NCI-H2029 (cell line): ENCODE data around the gene LRMDA.
"Not testable (repeated sequence)": the region's sequence is repeated elsewhere in the genome, so short reads cannot be mapped to it uniquely, and the experiment has no call there.

Source experiments
- DNase-seq: peaks from one replicate; lab custom pipeline; 2025; lab: John Stamatoyannopoulos, UW

Gene LRMDA

GRCh38 chr10:76049581-76050290, 618.3 kb downstream of the LRMDA start:
- no peak for DNase-seq

GRCh38 chr10:76050291-76050625, 618.8 kb downstream of the LRMDA start:
- no peak for DNase-seq

- DNase-seq: peak; percentile 42
Observed at GRCh38 chr10:76051007-76051936, 619.8 kb downstream of the LRMDA start.

GRCh38 chr10:76052682-76053503, 621.5 kb downstream of the LRMDA start:
- no peak for DNase-seq

- no peak for DNase-seq
Observed at GRCh38 chr10:76055466-76055865, 624.0 kb downstream of the LRMDA start.

DNA sequence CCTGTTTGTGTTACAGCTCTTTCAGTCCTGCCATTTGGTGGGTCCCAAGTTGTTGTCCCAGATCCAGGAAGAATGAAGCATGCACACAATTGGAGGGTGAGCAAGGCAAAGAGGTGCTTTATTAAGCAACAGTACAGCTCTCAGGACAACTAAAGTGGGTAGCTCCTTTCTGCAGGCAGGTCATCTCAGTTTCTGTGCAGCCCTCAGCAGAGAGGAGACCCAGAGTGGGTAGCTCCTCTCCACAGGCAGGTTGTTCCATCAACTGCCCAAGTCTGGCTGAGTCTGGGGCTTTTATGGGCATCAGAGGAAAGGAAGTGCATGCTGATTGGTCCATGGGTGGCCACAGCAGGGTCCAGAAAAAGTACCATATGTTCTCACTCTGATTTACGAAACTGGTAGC, 624.5 kb downstream of the LRMDA start:
- DNase-seq: no peak

- not testable (repeated sequence) for DNase-seq
Observed at GRCh38 chr10:76060993-76061392, 629.6 kb downstream of the LRMDA start.

GRCh38 chr10:76066457-76066856, 635.0 kb downstream of the LRMDA start:
- DNase-seq: no peak

- no peak for DNase-seq
Observed at GRCh38 chr10:76067447-76067846, 636.0 kb downstream of the LRMDA start.

- no peak for DNase-seq
Observed at GRCh38 chr10:76068856-76069255, 637.4 kb downstream of the LRMDA start.

GRCh38 chr10:76070916-76071315, 639.5 kb downstream of the LRMDA start:
- DNase-seq: no peak

DNA sequence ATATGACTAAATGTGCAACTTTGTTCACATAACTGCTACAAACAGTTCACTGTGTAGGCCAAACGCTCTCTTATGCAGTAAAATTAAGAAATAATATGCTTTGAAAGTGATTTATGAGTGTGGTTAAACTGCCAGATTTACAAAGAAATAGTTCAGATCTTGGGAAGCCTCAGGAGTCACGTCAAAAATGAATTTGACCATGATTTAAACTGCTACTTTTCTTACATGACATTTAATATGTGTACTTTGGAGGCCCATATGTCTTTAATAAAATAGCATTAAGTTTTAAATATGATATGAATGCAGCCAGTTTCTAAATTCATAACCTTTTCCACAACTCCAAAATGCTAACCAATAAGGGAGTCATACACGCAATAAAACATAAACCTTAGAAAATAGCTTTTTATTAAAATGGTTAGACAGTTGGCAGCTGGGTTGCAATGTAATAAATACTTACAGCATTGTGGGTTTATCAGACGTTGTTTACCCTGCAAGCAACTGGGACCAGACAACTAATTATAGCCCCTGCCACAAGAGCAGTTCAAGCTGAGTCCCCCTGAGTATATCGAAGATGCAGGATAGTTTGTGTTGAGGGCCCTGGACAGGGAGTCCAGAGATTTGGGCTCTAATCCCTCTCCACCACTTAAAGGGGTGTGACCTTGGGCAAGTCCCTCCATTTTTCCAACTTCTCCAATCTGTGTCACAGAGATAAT, 640.4 kb downstream of the LRMDA start:
- DNase-seq: no peak

GRCh38 chr10:76072384-76072783, 641.0 kb downstream of the LRMDA start:
- no peak for DNase-seq

GRCh38 chr10:76073524-76073923, 642.1 kb downstream of the LRMDA start:
- no peak for DNase-seq

DNA sequence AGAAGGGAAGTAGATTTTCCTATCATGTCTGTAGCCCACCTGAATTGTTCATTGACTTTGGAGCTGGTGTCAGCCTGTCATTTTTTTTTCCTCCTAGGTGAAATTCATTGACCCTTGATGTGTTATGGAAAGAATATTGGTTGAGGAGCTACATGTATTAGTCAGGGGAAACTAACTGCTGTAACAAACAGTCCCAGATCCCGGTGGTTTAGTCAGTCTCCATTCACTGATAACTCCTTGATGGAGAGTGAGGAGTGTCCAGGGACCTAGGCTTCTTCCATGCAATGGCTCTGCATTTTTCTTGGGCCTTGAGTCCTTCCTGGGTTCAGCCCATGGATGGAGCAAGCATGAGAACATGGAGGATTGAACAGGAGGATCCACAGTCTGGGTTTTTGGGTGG, 643.2 kb downstream of the LRMDA start:
- DNase-seq: no peak

DNA sequence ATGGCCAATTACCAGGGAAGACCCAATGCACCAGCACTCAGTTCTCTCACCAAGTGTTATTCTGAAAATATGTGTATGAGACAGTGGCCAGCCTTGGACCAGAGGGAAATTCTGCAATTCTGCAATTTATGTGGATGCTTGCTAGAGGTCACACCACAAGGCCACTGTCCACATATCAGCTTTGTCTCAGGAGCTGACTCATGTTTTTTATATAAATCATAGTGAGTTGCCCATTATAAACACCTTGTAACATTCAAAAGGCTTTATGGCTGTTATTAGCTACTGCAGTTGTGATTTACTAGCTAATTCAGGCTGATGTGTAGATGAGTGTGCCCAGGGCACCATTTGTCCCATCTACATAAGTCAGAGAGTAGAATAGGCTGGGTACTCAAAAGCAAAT, 649.0 kb downstream of the LRMDA start:
- DNase-seq: no peak

GRCh38 chr10:76080991-76081390, 649.6 kb downstream of the LRMDA start:
- DNase-seq: no peak

DNA sequence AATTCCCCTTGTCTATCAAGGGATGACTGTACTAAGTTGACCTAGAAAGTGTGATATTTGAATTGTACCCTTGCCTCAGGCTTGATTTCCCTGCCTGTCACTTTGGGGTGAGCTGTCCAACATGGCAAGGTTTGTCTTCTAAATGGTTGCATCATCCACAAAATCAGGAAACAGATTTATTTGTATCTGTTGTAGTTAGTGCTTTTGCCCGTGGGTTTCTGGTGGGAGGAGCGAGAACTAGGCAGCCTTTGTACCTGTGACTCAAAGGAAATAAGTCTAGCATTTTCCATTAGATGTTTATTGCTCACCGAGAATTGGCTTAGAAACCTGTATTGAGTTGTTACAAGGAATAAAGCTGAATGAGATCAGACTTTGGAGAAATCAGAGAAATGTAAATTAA, 650.8 kb downstream of the LRMDA start:
- DNase-seq: no peak

GRCh38 chr10:76082956-76083355, 651.5 kb downstream of the LRMDA start:
- DNase-seq: no peak

- no peak for DNase-seq
Observed at GRCh38 chr10:76085002-76085816, 653.8 kb downstream of the LRMDA start.

GRCh38 chr10:76085817-76086167, 654.4 kb downstream of the LRMDA start:
- DNase-seq: no peak
